Measurements from ENCODE around the gene HS6ST3.

GRCh38 chr13:96248103-96248502 is 158.2 kb downstream of the HS6ST3 start:
- TF ChIP-seq EZH2 (IDR thresholded peaks at IDR 0.05) (no peak), POLR2AphosphoS5 (IDR thresholded peaks at IDR 0.05; ENCODE audit: borderline replicate concordance, low read depth, low read length) (no peak), FOXP2 (optimal IDR thresholded peaks at IDR 0.05; ENCODE audit: control extremely low read depth, extremely low read length, insufficient read depth) (no peak)
